ENCODE data around the gene DSN1.
A peak's percentile ranks its signal among the peaks of the same experiment; 100 is the strongest.

The DSN1 gene

GRCh38 chr20:36752582-36752981 is 21.0 kb downstream of the DSN1 start:
- no peak for DNase-seq

GRCh38 chr20:36745927-36746659 is 27.5 kb downstream of the DSN1 start, which contains the start of gene NDRG3:
Gene NDRG3, minus strand, starts transcription at chr20:36746090. Its CDS starts 24,355 bp downstream, at chr20:36721735.
- DNase-seq = peak; percentile 88 to 91

GRCh38 chr20:36745234-36745926 is 28.2 kb downstream of the DSN1 start:
- DNase-seq = peak in 1 of 2 donors; percentile 21

GRCh38 chr20:36744764-36745191 is 28.8 kb downstream of the DSN1 start:
- no peak for DNase-seq

- no peak for DNase-seq
Measured at GRCh38 chr20:36744243-36744642, 29.3 kb downstream of the DSN1 start.

- DNase-seq = no peak
Measured at GRCh38 chr20:36742558-36742957, 31.0 kb downstream of the DSN1 start.

- DNase-seq = no peak
Measured at GRCh38 chr20:36741072-36741471, 32.5 kb downstream of the DSN1 start.

GRCh38 chr20:36737183-36737499 is 36.4 kb downstream of the DSN1 start:
- DNase-seq = no peak

- DNase-seq = no peak
Measured at GRCh38 chr20:36736451-36737182, 36.9 kb downstream of the DSN1 start.

GRCh38 chr20:36732456-36732855 is 41.1 kb downstream of the DSN1 start:
- no peak for DNase-seq

GRCh38 chr20:36728986-36729385 is 44.6 kb downstream of the DSN1 start:
- DNase-seq = no peak

GRCh38 chr20:36726168-36726567 is 47.4 kb downstream of the DSN1 start:
- no peak for DNase-seq

- DNase-seq = no peak
Measured at GRCh38 chr20:36720510-36720909, 53.1 kb downstream of the DSN1 start.

- no peak for DNase-seq
Measured at GRCh38 chr20:36717657-36718056, 55.9 kb downstream of the DSN1 start.

- no peak for DNase-seq
Measured at GRCh38 chr20:36717021-36717420, 56.5 kb downstream of the DSN1 start.

- no peak for DNase-seq
Measured at GRCh38 chr20:36712775-36713174, 60.8 kb downstream of the DSN1 start.

- no peak for DNase-seq
Measured at GRCh38 chr20:36709126-36709525, 64.4 kb downstream of the DSN1 start.

GRCh38 chr20:36703530-36703929 is 70.0 kb downstream of the DSN1 start:
- no peak for DNase-seq

Data from activated CD4-positive, alpha-beta T cell treated with anti-CD3 and anti-CD28 coated beads for 4 hours (primary cell).